HEK293 (cell line): Measurements from ENCODE around the gene TSHZ3.

Experiments
- EGR2 ChIP-seq: fragments of 450-650 bp; formaldehyde crosslinking; IDR thresholded peaks from 2 replicates; pipeline ENCODE4 v1.5.1; 2016; ENCODE audit warnings: low read depth, missing biosample characterization, missing genetic modification characterization
- GLIS1 ChIP-seq: fragments of 450-650 bp; formaldehyde crosslinking; IDR thresholded peaks from 2 replicates; pipeline ENCODE4 v1.5.1; 2016; ENCODE audit warnings: missing biosample characterization, missing genetic modification characterization
- KLF16 ChIP-seq: fragments of 450-650 bp; formaldehyde crosslinking; IDR thresholded peaks from 2 replicates; pipeline ENCODE4 v1.5.1; 2017; ENCODE audit warnings: missing biosample characterization, missing genetic modification characterization
- MYNN ChIP-seq: fragments of 450-650 bp; formaldehyde crosslinking; IDR thresholded peaks from 2 replicates; pipeline ENCODE4 v1.5.1; 2016; ENCODE audit warnings: missing biosample characterization, missing genetic modification characterization, borderline replicate concordance
- RBAK ChIP-seq: fragments of 450-650 bp; formaldehyde crosslinking; IDR thresholded peaks from 2 replicates; pipeline ENCODE4 v1.5.1; 2016; ENCODE audit warnings: missing biosample characterization, missing genetic modification characterization
- SP7 ChIP-seq: fragments of 450-650 bp; formaldehyde crosslinking; IDR thresholded peaks from 2 replicates; pipeline ENCODE4 v1.5.1; 2016; ENCODE audit warnings: missing biosample characterization, missing genetic modification characterization
- YY1 ChIP-seq: fragments of 450-650 bp; formaldehyde crosslinking; IDR thresholded peaks from 2 replicates; pipeline ENCODE4 v1.5.1; 2018; ENCODE audit warnings: missing biosample characterization, missing genetic modification characterization
- ZBTB17 ChIP-seq: fragments of 450-650 bp; formaldehyde crosslinking; IDR thresholded peaks from 2 replicates; pipeline ENCODE4 v1.5.1; 2016; ENCODE audit warnings: missing biosample characterization, missing genetic modification characterization
- ZBTB20 ChIP-seq: fragments of 450-650 bp; formaldehyde crosslinking; IDR thresholded peaks from 2 replicates; pipeline ENCODE4 v1.5.1; 2016; ENCODE audit warnings: missing biosample characterization, missing genetic modification characterization
- ZEB2 ChIP-seq: fragments of 450-650 bp; formaldehyde crosslinking; IDR thresholded peaks from 2 replicates; pipeline ENCODE4 v1.5.1; 2016; ENCODE audit warnings: missing biosample characterization, missing genetic modification characterization
- ZFP37 ChIP-seq: fragments of 450-650 bp; formaldehyde crosslinking; IDR thresholded peaks from 2 replicates; pipeline ENCODE4 v1.5.1; 2016; ENCODE audit warnings: missing biosample characterization, missing genetic modification characterization
- ZNF138 ChIP-seq: fragments of 450-650 bp; formaldehyde crosslinking; IDR thresholded peaks from 2 replicates; pipeline ENCODE4 v1.5.1; 2016; ENCODE audit warnings: missing biosample characterization, missing genetic modification characterization, borderline replicate concordance
- ZNF169 ChIP-seq: fragments of 450-650 bp; formaldehyde crosslinking; IDR thresholded peaks from 2 replicates; pipeline ENCODE4 v1.5.1; 2016; ENCODE audit warnings: missing biosample characterization, missing genetic modification characterization
- ZNF23 ChIP-seq: fragments of 450-650 bp; formaldehyde crosslinking; IDR thresholded peaks from 2 replicates; pipeline ENCODE4 v1.5.1; 2016; ENCODE audit warnings: missing biosample characterization, missing genetic modification characterization, borderline replicate concordance
- ZNF24 ChIP-seq: fragments of 450-650 bp; formaldehyde crosslinking; IDR thresholded peaks from 2 replicates; pipeline ENCODE4 v1.5.1; 2016; ENCODE audit warnings: missing biosample characterization, missing genetic modification characterization
- ZNF311 ChIP-seq: fragments of 450-650 bp; formaldehyde crosslinking; IDR thresholded peaks from 2 replicates; pipeline ENCODE4 v1.5.1; 2017; ENCODE audit warnings: missing biosample characterization, missing genetic modification characterization, borderline replicate concordance
- ZNF341 ChIP-seq: fragments of 450-650 bp; formaldehyde crosslinking; IDR thresholded peaks from 2 replicates; pipeline ENCODE4; 2016; ENCODE audit warnings: low read depth, missing biosample characterization, missing genetic modification characterization
- ZNF366 ChIP-seq: fragments of 450-650 bp; formaldehyde crosslinking; conservative IDR thresholded peaks from 2 replicates; pipeline ENCODE4 v1.5.1; 2016; ENCODE audit warnings: missing biosample characterization, missing genetic modification characterization
- ZNF433 ChIP-seq: fragments of 450-650 bp; formaldehyde crosslinking; IDR thresholded peaks from 2 replicates; pipeline ENCODE4 v1.5.1; 2016; ENCODE audit warnings: missing biosample characterization, missing genetic modification characterization, low read depth
- ZNF473 ChIP-seq: fragments of 450-650 bp; formaldehyde crosslinking; IDR thresholded peaks from 2 replicates; pipeline ENCODE4 v1.5.1; 2017; ENCODE audit warnings: missing biosample characterization, missing genetic modification characterization
- ZNF530 ChIP-seq: fragments of 450-650 bp; formaldehyde crosslinking; IDR thresholded peaks from 2 replicates; pipeline ENCODE4 v1.5.1; 2016; ENCODE audit warnings: low read depth, missing biosample characterization, missing genetic modification characterization
- ZNF544 ChIP-seq: fragments of 450-650 bp; formaldehyde crosslinking; IDR thresholded peaks from 2 replicates; pipeline ENCODE4 v1.5.0; 2017; ENCODE audit warnings: missing biosample characterization, missing genetic modification characterization
- ZNF555 ChIP-seq: fragments of 450-650 bp; formaldehyde crosslinking; conservative IDR thresholded peaks from 2 replicates; pipeline ENCODE4 v1.5.1; 2017; ENCODE audit warnings: missing biosample characterization, mild to moderate bottlenecking, missing genetic modification characterization, inconsistent platforms
- ZNF558 ChIP-seq: fragments of 450-650 bp; formaldehyde crosslinking; IDR thresholded peaks from 2 replicates; pipeline ENCODE4 v1.5.1; 2016; ENCODE audit warnings: missing biosample characterization, missing genetic modification characterization
- ZNF561 ChIP-seq: fragments of 450-650 bp; IDR thresholded peaks from 2 replicates; pipeline ENCODE4 v1.5.1; 2018; ENCODE audit warnings: missing biosample characterization, missing genetic modification characterization, borderline replicate concordance
- ZNF585B ChIP-seq: fragments of 450-650 bp; formaldehyde crosslinking; IDR thresholded peaks from 2 replicates; pipeline ENCODE4 v1.5.1; 2016; ENCODE audit warnings: missing biosample characterization, missing genetic modification characterization
- ZNF610 ChIP-seq: fragments of 450-650 bp; formaldehyde crosslinking; IDR thresholded peaks from 2 replicates; pipeline ENCODE4 v1.5.1; 2016; ENCODE audit warnings: missing biosample characterization, missing genetic modification characterization, borderline replicate concordance
- ZNF626 ChIP-seq: fragments of 450-650 bp; sonication (Bioruptor Pico); formaldehyde crosslinking; IDR thresholded peaks from 2 replicates; pipeline ENCODE4 v1.5.1; 2018; ENCODE audit warnings: missing biosample characterization, missing genetic modification characterization, inconsistent platforms
- ZNF677 ChIP-seq: fragments of 450-650 bp; IDR thresholded peaks from 2 replicates; pipeline ENCODE4 v1.5.0; 2018; ENCODE audit warnings: missing biosample characterization, mild to moderate bottlenecking, missing genetic modification characterization, moderate library complexity
- ZNF701 ChIP-seq: fragments of 450-650 bp; formaldehyde crosslinking; IDR thresholded peaks from 2 replicates; pipeline ENCODE4 v1.5.1; 2016; ENCODE audit warnings: missing biosample characterization, missing genetic modification characterization
- TF ChIP-seq, protein P1 (sequence below): fragments of 450-650 bp; formaldehyde crosslinking; IDR thresholded peaks from 2 replicates; pipeline ENCODE4 v1.5.1; 2016; ENCODE audit warnings: missing biosample characterization, missing genetic modification characterization
- TF ChIP-seq, protein P2 (sequence below): IDR thresholded peaks from 2 replicates; pipeline ENCODE4 v1.6.1; 2011; ENCODE audit warnings: mild to moderate bottlenecking, low read depth, low read length, borderline replicate concordance
- TF ChIP-seq, protein P3 (sequence below): fragments of 450-650 bp; formaldehyde crosslinking; IDR thresholded peaks from 2 replicates; pipeline ENCODE4; 2016; ENCODE audit warnings: missing biosample characterization, missing genetic modification characterization
- TF ChIP-seq, protein P4 (sequence below): fragments of 450-650 bp; formaldehyde crosslinking; IDR thresholded peaks from 2 replicates; pipeline ENCODE4 v1.5.1; 2017; ENCODE audit warnings: missing biosample characterization, mild to moderate bottlenecking, missing genetic modification characterization, moderate library complexity
- TF ChIP-seq, protein P5 (sequence below): fragments of 450-650 bp; formaldehyde crosslinking; IDR thresholded peaks from 2 replicates; pipeline ENCODE4 v1.5.1; 2017; ENCODE audit warnings: missing biosample characterization, missing genetic modification characterization

The TSHZ3 gene

DNA sequence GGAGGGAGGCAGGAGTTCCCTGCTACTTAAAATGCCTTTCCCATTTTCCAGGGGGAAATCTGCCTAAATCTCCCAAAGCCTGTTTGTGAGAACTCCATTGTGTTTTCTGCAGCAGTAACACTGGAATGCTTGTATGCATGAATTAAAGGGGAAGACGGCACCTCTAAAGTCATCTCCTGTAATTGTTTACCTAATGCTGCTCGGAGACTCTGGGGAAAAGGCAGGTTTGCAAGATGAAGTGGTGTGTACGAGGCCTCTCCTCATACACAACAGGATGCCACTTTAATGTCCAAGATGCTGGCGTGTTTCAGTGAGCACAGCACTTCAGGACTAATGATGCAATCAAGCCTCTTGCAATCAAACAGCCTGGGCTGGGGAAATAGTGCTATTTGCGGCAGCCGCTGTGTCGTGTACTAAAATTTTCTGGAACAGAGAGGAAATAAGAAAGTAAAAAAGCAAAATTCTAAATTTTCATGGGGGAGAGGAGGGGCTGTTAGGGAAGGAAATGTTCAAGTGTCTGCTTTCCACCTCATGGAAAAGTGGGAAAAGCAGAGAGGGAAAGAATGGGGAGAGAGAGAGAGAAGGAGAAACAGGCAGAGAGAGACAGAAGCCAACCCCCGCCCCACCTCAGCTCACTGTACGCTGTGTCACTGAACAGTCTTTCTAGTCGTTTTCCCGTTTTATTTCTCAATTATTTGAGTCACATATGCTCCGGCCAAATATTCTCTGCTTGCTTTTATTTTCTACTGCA, 32.9 kb downstream of the TSHZ3 start (continued):
- TF ChIP-seq ZNF701 (tag by site-specific recombination) (no peak), ZNF311 (tag by site-specific recombination) (no peak), RBAK (tag by site-specific recombination) (no peak), ZNF23 (tag by site-specific recombination) (no peak), ZNF433 (tag by site-specific recombination) (no peak), ZNF677 (tag by site-specific recombination) (no peak), ZNF558 (peak; percentile 87), SP7 (tag by site-specific recombination) (peak; percentile 84), ZNF24 (tag by site-specific recombination) (peak; percentile 80), ZNF341 (tag by site-specific recombination) (peak; percentile 63), YY1 (tag by site-specific recombination) (no peak), ZBTB17 (tag by site-specific recombination) (peak; percentile 96), KLF16 (tag by site-specific recombination) (peak; percentile 80), ZNF169 (tag by site-specific recombination) (no peak), ZNF626 (tag by site-specific recombination) (no peak), GLIS1 (no peak), EGR2 (tag by site-specific recombination) (no peak), MYNN (no peak), ZNF530 (tag by site-specific recombination) (no peak), ZNF138 (tag by site-specific recombination) (0 out of 2 replicates have a peak, but pooled peaks have one; percentile 20), ZNF610 (peak; percentile 33), ZFP37 (tag by site-specific recombination) (no peak), ZNF555 (tag by site-specific recombination) (no peak), ZNF585B (tag by site-specific recombination) (no peak), ZNF366 (tag by site-specific recombination) (peak; percentile 84), ZNF544 (no peak), ZEB2 (tag by site-specific recombination) (peak; percentile 78; the same call in 1 of the 2 replicates), ZBTB20 (tag by site-specific recombination) (peak; percentile 77), ZNF561 (peak; percentile 82), ZNF473 (tag by site-specific recombination) (no peak)
- TF ChIP-seq, protein P1, sequence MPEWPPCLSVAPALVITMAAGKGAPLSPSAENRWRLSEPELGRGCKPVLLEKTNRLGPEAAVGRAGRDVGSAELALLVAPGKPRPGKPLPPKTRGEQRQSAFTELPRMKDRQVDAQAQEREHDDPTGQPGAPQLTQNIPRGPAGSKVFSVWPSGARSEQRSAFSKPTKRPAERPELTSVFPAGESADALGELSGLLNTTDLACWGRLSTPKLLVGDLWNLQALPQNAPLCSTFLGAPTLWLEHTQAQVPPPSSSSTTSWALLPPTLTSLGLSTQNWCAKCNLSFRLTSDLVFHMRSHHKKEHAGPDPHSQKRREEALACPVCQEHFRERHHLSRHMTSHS (tag by site-specific recombination), result no peak
- TF ChIP-seq, protein P2, sequence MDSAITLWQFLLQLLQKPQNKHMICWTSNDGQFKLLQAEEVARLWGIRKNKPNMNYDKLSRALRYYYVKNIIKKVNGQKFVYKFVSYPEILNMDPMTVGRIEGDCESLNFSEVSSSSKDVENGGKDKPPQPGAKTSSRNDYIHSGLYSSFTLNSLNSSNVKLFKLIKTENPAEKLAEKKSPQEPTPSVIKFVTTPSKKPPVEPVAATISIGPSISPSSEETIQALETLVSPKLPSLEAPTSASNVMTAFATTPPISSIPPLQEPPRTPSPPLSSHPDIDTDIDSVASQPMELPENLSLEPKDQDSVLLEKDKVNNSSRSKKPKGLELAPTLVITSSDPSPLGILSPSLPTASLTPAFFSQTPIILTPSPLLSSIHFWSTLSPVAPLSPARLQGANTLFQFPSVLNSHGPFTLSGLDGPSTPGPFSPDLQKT, result no peak
- TF ChIP-seq, protein P3, sequence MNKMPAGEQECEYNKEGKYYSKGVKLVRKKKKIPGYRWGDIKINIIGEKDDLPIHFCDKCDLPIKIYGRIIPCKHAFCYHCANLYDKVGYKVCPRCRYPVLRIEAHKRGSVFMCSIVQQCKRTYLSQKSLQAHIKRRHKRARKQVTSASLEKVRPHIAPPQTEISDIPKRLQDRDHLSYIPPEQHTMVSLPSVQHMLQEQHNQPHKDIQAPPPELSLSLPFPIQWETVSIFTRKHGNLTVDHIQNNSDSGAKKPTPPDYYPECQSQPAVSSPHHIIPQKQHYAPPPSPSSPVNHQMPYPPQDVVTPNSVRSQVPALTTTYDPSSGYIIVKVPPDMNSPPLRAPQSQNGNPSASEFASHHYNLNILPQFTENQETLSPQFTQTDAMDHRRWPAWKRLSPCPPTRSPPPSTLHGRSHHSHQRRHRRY (tag by site-specific recombination), result no peak
- TF ChIP-seq, protein P4, sequence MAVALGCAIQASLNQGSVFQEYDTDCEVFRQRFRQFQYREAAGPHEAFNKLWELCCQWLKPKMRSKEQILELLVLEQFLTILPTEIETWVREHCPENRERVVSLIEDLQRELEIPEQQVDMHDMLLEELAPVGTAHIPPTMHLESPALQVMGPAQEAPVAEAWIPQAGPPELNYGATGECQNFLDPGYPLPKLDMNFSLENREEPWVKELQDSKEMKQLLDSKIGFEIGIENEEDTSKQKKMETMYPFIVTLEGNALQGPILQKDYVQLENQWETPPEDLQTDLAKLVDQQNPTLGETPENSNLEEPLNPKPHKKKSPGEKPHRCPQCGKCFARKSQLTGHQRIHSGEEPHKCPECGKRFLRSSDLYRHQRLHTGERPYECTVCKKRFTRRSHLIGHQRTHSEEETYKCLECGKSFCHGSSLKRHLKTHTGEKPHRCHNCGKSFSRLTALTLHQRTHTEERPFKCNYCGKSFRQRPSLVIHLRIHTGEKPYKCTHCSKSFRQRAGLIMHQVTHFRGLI (tag by site-specific recombination), result no peak
- TF ChIP-seq, protein P5, sequence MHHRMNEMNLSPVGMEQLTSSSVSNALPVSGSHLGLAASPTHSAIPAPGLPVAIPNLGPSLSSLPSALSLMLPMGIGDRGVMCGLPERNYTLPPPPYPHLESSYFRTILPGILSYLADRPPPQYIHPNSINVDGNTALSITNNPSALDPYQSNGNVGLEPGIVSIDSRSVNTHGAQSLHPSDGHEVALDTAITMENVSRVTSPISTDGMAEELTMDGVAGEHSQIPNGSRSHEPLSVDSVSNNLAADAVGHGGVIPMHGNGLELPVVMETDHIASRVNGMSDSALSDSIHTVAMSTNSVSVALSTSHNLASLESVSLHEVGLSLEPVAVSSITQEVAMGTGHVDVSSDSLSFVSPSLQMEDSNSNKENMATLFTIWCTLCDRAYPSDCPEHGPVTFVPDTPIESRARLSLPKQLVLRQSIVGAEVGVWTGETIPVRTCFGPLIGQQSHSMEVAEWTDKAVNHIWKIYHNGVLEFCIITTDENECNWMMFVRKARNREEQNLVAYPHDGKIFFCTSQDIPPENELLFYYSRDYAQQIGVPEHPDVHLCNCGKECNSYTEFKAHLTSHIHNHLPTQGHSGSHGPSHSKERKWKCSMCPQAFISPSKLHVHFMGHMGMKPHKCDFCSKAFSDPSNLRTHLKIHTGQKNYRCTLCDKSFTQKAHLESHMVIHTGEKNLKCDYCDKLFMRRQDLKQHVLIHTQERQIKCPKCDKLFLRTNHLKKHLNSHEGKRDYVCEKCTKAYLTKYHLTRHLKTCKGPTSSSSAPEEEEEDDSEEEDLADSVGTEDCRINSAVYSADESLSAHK (tag by site-specific recombination), result peak; percentile 64
